Hepatocyte (in vitro differentiated cells): Measurements from ENCODE around the gene ANKRD12. TPM values are rescaled to one million over a fixed set of nuclear protein-coding genes. Genes with fewer than 3 reads are reported as not detected.

Experiments
- DNase-seq: peaks from one replicate; pipeline ENCODE4 v3.0.0-alpha.2; 2016; ENCODE audit warnings: low spot score
- H2AFZ ChIP-seq: fragments of 200-600 bp; sonication (generic); 2 replicates; pipeline ENCODE4 v1.6.0; 2016; ENCODE audit warnings: antibody characterized with exemption, mild to moderate bottlenecking
- H3K27ac ChIP-seq: fragments of 200-600 bp; sonication (generic); 2 replicates; pipeline ENCODE4 v1.5.1; 2016; ENCODE audit warnings: mild to moderate bottlenecking
- H3K27me3 ChIP-seq: fragments of 200-600 bp; sonication (generic); 2 replicates; pipeline ENCODE4 v1.6.1; 2016
- H3K36me3 ChIP-seq: fragments of 200-600 bp; sonication (generic); replicated peaks from 2 replicates; pipeline ENCODE4 v1.5.1; 2016; ENCODE audit warnings: low read depth; ENCODE audit not compliant: insufficient read depth
- H3K4me1 ChIP-seq: fragments of 200-600 bp; sonication (generic); 2 replicates; pipeline ENCODE4 v1.5.1; 2016; ENCODE audit warnings: mild to moderate bottlenecking, moderate library complexity; ENCODE audit not compliant: insufficient read depth
- H3K4me2 ChIP-seq: fragments of 200-600 bp; sonication (generic); 2 replicates; pipeline ENCODE4 v1.6.0; 2016
- H3K4me3 ChIP-seq: fragments of 200-600 bp; sonication (generic); 2 replicates; pipeline ENCODE4 v1.5.1; 2016; ENCODE audit warnings: mild to moderate bottlenecking
- H3K79me2 ChIP-seq: fragments of 200-600 bp; sonication (generic); 2 replicates; pipeline ENCODE4 v1.6.0; 2017; ENCODE audit warnings: mild to moderate bottlenecking
- H3K9me2 ChIP-seq: fragments of 200-600 bp; sonication (generic); replicated peaks from 2 replicates; pipeline ENCODE4 v1.6.0; 2017; ENCODE audit warnings: mild to moderate bottlenecking; ENCODE audit not compliant: insufficient read depth
- H3K9me3 ChIP-seq: fragments of 200-600 bp; sonication (generic); 2 replicates; pipeline ENCODE4 v1.5.1; 2016; ENCODE audit warnings: low read depth, mild to moderate bottlenecking
- H4K20me1 ChIP-seq: fragments of 200-600 bp; sonication (generic); 2 replicates; pipeline ENCODE4 v1.6.0; 2016; ENCODE audit warnings: mild to moderate bottlenecking; ENCODE audit not compliant: insufficient read depth, poor library complexity, severe bottlenecking
- CTCF ChIP-seq: fragments of 200-600 bp; sonication (generic); IDR thresholded peaks from 2 replicates; pipeline ENCODE4 v1.5.1; 2016; ENCODE audit warnings: antibody characterized with exemption, mild to moderate bottlenecking; ENCODE audit not compliant: poor library complexity
- EZH2 ChIP-seq: fragments of 200-600 bp; sonication (generic); IDR thresholded peaks from 2 replicates; pipeline ENCODE4 v1.6.1; 2016; ENCODE audit warnings: antibody characterized with exemption, mild to moderate bottlenecking, borderline replicate concordance
- EZH2phosphoT487 ChIP-seq: fragments of 200-600 bp; sonication (generic); IDR thresholded peaks from one replicate; pipeline ENCODE4 v1.6.1; 2018; ENCODE audit warnings: antibody characterized with exemption, mild to moderate bottlenecking, low read depth, moderate library complexity; ENCODE audit not compliant: unreplicated experiment, severe bottlenecking
- WGBS: methylation state at CpG from one replicate; pipeline ENCODE4 v1.1.6; 2016; ENCODE audit warnings: low lambda C conversion rate; ENCODE audit errors: missing lambda C conversion rate; 5-methylcytosine and 5-hydroxymethylcytosine counted together
- polyA plus RNA-seq: library from polyadenylated mRNA; unstranded; fragments of >200 nt; fragmentation: Nextera tagmentation; extraction: Ambion mirVana; gene quantifications from 2 replicates; pipeline ENCODE4 v1.2.1, GENCODE V29; 2016
- total RNA-seq: library from RNA; depleted of rRNA; stranded (reverse); fragments of >200 nt; gene quantifications from 2 replicates; pipeline ENCODE4 v1.2.3, GENCODE V29; 2014

The ANKRD12 gene
- total and polyA plus RNA-seq, 2 experiments from 2014 or later: 29.2 to 34.3 TPM

DNA sequence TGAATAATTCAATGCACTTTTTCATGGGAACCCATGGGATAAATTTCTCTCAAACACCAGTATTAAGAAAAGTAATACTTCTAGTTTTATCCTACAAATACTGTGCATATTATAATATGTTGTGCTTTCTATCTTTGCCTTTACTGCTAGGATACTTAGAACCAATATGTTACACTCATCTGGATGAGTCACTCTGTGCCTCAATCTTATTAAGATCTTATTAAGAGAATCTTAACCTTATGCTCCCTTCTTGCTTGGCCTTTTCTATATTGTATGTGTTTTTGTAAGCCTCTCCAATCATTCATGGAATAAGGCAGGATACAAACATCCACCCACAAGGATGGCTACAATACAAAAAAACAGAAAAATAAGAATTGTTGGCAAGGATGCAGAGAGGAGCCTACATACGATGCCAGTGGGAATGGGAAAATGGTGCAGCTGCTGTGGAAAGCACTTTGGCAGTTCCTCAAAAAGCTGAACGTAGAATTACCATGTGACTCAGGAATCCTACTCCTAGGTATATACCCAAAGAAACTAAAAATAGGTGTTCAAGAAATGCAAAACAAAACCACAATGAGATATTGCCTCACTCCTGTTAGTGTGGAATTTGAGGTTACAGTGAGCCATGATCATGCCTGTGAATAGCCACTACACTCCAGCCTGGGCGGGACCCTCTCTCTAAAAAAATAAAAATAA is 187.3 kb downstream of the ANKRD12 start:
- H3K4me1 ChIP-seq: no peaks in the 10 kb centered on the region
- 90% methylated on average over 3 of the region's 3 CpGs for WGBS
- H4K20me1 ChIP-seq: no peaks in the 10 kb centered on the region
- no peak overlapping the region for H3K4me3 ChIP-seq
- H3K79me2 ChIP-seq: no peaks in the 10 kb centered on the region
- H2AFZ ChIP-seq: no peak overlapping the region
- no peak overlapping the region for H3K4me2 ChIP-seq
- H3K9me2 ChIP-seq: no peaks in the 10 kb centered on the region
- no peak overlapping the region for H3K27ac ChIP-seq
- TF ChIP-seq EZH2 (no peak), EZH2phosphoT487 (no peak)
- DNase-seq: no peak
- no peaks in the 10 kb centered on the region for H3K27me3 ChIP-seq
- no peaks in the 10 kb centered on the region for H3K36me3 ChIP-seq
- H3K9me3 ChIP-seq: no peaks in the 10 kb centered on the region

- Histone ChIP-seq H3K79me2 (no peaks in the 10 kb centered on the region), H3K4me3 (no peak overlapping the region), H3K4me1 (no peaks in the 10 kb centered on the region), H4K20me1 (no peaks in the 10 kb centered on the region), H3K27ac (no peak overlapping the region), H3K4me2 (no peak overlapping the region), H3K27me3 (no peaks in the 10 kb centered on the region), H3K9me3 (no peaks in the 10 kb centered on the region), H2AFZ (no peak overlapping the region), H3K9me2 (no peaks in the 10 kb centered on the region), H3K36me3 (no peaks in the 10 kb centered on the region)
- TF ChIP-seq EZH2 (no peak), EZH2phosphoT487 (no peak), CTCF (no peak)
- DNase-seq: no peak
- WGBS: 82% methylated on average over 2 of the region's 2 CpGs
Observed at GRCh38 chr18:9325716-9326115, 189.1 kb downstream of the ANKRD12 start.

DNA sequence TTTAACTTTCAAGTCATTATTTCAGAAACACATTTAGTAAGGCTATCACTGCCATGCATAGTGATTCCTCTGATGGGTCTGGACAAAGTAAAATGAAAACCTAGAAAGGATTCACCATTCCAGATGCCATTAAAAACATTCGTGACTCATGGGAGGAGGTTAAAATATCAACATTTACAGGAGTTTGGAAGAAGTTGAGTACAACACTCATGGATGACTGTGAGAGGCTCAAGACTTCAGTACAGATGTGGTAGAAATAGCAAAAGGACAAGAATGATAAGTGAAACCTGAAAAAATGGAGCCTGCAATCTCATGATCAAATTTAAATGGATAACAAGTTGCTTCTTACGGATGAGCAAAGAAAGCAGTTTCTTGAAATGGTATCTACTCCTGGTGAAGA is 192.2 kb downstream of the ANKRD12 start:
- WGBS: 98% methylated on average over 2 of the region's 2 CpGs
- no peak for TF ChIP-seq EZH2
- TF ChIP-seq CTCF: no peak
- TF ChIP-seq EZH2phosphoT487: no peak
- H3K79me2 ChIP-seq: no peaks in the 10 kb centered on the region
- H3K4me2 ChIP-seq: no peak overlapping the region
- H3K27me3 ChIP-seq: no peaks in the 10 kb centered on the region
- no peaks in the 10 kb centered on the region for H3K36me3 ChIP-seq
- no peak overlapping the region for H3K4me3 ChIP-seq
- H2AFZ ChIP-seq: no peak overlapping the region
- no peak for DNase-seq
- H3K4me1 ChIP-seq: no peaks in the 10 kb centered on the region
- H3K9me3 ChIP-seq: no peaks in the 10 kb centered on the region
- no peaks in the 10 kb centered on the region for H3K9me2 ChIP-seq
- H4K20me1 ChIP-seq: no peaks in the 10 kb centered on the region
- no peak overlapping the region for H3K27ac ChIP-seq

GRCh38 chr18:9329471-9329870 is 192.9 kb downstream of the ANKRD12 start:
- Histone ChIP-seq H3K9me3 (no peaks in the 10 kb centered on the region), H4K20me1 (no peaks in the 10 kb centered on the region), H3K36me3 (no peaks in the 10 kb centered on the region), H3K27me3 (no peaks in the 10 kb centered on the region), H3K79me2 (no peaks in the 10 kb centered on the region), H3K4me2 (no peak overlapping the region), H3K4me1 (no peaks in the 10 kb centered on the region), H3K9me2 (no peaks in the 10 kb centered on the region), H3K4me3 (no peak overlapping the region), H2AFZ (no peak overlapping the region), H3K27ac (no peak overlapping the region)
- TF ChIP-seq EZH2phosphoT487: no peak
- TF ChIP-seq EZH2: no peak
- TF ChIP-seq CTCF: no peak
- no peak for DNase-seq
- 76% methylated on average over 1 of the region's 1 CpG for WGBS
